ENCODE results near the gene SMTNL2.
"Not testable (repeated sequence)": the region's sequence is repeated elsewhere in the genome, so short reads cannot be mapped to it uniquely, and the experiment has no call there.

The SMTNL2 gene

DNA sequence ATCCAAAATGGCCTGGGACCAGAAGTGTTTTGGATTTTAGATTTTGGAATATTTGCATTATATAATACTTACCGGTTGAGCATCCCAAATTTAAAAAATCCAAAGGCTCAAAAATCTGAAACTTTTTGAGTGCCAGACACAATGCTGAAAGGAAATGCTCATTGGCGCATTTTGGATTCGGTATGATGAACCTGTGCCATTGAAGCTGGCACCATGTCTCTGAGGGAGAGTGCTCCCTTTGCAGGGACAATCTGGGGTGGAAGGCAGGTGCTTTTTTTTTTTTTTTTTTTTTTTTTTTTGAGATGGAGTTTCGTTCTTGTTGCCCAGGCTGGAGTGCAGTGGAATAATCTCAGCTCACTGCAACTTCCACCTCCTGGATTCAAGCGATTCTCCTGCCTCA is 17.7 kb downstream of the SMTNL2 start:
- no peak for DNase-seq (ENCODE audit: low read depth)

DNA sequence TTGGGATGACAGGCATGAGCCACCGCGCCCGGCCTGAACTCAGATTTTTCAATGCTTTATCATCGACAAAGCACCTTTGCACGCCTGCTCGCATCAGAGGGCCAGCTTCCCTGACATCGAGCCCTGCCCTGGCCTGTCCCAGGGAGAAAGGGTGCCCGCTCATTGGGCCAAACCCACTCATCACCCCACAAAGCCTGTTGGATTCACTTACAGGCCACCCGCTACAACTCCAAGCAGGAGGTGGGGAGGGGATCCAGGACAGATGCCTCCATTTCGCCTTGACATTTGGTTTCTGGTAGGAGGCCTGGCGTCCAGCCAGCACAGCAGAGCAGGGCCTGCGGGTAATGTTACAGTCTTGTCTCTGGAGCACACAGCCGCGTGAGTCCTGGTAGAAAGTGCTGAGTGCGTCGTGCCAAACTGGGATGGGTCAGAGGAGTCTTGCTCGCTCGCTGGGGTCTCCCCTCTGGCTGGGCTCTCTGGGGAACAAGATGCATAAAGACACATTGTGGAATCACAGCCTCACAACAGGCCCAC is 19.8 kb downstream of the SMTNL2 start:
- peak; percentile 70 for DNase-seq (ENCODE audit: low read depth)

DNA sequence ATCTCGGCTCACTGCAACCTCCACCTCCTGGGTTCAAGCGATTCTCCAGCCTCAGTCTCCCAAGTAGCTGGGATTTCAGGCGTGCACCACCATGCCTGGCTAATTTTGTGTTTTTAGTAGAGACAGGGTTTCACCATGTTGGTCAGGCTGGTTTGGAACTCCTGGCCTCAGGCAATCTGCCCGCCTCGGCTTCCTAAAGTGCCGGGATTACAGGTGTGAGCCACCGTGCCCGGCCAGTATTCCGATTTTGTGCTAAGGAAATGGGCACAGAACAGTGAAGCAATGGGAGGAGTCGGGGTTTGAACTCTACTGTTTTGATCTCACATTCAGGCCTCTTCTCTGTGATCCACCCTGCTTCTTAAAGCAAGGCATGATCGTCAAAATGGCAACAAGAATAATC is 20.4 kb downstream of the SMTNL2 start:
- not testable (repeated sequence) for DNase-seq (ENCODE audit: low read depth)

DNA sequence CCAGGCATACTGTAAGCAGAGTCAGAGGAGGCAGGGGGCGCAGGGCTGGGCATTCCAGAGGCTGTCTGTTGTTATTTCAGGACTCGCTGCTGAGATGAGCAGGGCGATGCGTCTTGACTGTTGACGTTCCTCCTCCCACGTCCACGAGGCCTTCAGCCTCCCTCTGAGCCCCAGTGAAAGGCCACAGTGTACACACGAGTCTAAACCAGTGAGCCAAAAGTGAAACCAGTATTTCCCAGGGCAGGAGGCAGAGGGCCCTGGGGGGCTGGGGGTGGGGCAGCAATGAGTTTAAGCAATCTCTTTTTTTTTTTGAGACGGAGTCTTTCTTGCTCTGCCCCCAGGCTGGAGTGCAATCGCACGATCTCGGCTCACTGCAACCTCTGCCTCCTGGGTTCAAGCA is 21.5 kb downstream of the SMTNL2 start:
- DNase-seq (ENCODE audit: low read depth), result no peak

DNA sequence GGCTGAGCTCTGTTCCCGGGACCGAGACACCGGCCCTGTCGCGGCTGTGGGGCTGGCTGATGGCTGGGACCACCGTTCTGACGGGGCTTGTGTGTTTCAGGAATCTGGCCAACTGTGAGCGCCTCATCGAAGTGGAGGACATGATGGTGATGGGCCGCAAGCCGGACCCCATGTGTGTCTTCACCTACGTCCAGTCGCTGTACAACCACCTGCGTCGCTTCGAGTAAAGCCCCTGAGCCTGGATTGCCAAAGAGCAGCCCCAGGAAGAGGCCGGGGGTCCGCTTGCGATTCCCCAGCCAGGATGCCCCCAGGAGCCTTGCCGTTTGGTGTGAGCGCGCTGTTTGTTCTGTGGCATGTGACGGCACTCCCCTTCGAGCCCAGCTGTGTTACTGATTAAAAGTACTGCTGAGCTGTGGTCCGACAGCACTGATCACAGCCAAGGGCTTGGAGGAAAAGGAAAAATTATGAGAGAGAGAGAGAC is 23.0 kb downstream of the SMTNL2 start:
- DNase-seq (ENCODE audit: low read depth), result no peak

DNA sequence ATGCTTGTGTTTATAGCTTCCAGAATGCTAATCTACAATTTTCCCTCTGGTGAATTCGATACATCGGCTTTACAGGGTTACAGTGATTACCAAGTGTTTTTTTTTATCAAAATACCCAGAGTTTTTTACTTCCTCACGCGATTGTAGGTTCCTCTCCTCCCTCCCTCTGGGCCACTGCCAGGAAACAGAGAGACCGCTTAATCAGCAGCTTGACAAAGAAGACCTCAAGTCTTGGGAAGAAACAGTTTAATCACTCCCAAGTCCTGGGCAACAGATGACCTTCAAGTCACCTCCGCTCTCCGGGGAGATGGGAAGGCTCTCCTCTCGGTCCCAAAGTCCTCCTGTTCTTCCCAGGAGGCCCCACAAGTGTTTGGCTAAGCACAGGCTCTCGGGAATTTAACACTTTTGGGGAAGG is 23.5 kb downstream of the SMTNL2 start:
- no peak for DNase-seq (ENCODE audit: low read depth)

DNA sequence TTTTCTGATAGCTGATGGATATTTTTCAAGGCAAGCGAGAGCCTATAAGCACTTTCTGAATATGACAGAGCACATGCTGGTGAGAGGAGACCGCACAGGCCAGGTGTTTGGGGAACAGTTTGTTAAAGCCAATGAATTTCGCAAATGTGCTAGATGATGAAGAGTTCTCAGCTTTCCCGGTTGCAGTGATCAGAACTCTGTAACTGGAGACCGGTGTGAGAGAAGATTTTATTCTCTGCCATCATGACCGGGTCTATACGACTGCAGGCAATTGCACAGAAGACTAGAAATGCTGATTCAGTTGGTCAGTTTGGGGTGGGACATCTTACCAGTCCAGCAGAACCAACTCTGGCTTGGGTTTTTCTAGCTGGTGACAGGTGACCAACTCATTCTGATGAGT is 25.4 kb downstream of the SMTNL2 start:
- no peak for DNase-seq (ENCODE audit: low read depth)

DNA sequence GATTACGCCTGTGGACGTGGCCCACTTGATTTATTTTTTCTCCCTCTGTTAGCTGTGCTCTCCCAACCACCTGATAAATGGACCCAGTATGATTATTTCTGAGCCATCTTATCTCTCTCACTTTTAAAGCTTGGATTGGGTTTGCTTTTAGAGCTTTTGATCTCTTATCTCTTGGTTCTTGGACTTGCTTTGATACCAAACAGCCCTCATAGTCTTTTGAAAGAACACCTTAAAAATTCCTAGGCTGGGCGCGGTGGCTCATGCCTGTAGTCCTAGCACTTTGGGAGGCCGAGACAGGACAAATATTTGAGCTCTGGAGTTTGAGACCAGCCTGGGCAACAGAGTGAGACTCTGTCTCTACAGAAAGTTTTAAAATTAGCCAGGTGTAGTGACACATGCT is 25.8 kb downstream of the SMTNL2 start:
- no peak for DNase-seq (ENCODE audit: low read depth)

DNA sequence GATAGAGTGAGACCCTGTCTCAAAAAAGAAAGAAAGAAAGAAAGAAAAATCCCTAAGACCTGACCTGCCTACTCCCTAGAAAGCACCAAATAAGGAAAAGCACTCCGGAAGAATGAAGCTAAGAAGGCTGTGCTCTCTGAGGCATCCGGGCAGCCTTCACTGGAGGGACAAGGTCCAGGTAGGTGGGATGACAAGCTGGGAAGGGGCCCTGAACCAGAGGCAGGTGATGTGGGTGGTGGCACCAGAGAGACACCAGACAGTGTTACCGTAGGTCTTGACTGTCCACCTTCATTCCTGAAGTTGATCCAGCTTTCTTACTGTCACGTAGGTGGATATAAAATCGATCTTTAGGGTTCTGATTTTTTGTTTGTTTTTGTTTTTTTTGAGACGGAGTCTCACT is 26.3 kb downstream of the SMTNL2 start:
- DNase-seq (ENCODE audit: low read depth), result no peak

DNA sequence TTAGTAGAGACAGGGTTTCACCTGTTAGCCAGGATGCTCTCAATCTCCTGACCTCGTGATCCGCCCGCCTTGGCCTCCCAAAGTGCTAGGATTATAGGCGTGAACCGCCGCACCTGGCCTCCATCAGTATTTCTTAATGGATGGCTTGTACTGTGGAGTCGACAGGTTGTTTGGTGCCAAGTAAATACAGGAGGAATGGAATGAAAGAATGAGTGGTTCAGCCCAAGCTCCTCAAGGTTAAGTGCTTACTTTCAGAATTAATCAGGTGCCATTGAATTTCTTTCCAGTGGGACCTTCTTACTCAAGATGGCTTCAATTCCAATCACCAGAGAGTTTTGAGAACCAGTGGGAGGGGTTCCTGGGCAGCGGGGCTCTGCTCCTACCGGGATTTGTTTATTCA is 32.1 kb downstream of the SMTNL2 start:
- DNase-seq (ENCODE audit: low read depth), result no peak

DNA sequence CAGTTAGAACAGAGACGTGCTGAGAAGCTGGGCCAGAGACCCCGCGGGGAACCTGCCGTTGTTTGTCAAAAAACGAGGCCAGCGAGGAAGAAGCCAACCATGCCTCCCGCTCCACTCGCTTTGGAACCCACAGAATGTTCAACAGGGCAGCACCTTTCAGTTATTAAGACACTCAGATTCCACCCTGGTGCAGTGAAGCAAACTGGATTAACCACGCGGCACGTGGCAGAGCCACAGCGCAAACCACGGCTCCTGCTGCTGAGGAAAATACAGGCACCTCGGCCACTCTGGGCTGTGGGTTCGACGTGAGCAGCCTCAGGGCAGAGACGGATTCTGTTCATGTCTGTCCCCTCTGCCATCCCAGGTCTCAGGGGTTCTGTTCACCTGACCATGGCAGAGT is 32.8 kb downstream of the SMTNL2 start:
- no peak for DNase-seq (ENCODE audit: low read depth)

DNA sequence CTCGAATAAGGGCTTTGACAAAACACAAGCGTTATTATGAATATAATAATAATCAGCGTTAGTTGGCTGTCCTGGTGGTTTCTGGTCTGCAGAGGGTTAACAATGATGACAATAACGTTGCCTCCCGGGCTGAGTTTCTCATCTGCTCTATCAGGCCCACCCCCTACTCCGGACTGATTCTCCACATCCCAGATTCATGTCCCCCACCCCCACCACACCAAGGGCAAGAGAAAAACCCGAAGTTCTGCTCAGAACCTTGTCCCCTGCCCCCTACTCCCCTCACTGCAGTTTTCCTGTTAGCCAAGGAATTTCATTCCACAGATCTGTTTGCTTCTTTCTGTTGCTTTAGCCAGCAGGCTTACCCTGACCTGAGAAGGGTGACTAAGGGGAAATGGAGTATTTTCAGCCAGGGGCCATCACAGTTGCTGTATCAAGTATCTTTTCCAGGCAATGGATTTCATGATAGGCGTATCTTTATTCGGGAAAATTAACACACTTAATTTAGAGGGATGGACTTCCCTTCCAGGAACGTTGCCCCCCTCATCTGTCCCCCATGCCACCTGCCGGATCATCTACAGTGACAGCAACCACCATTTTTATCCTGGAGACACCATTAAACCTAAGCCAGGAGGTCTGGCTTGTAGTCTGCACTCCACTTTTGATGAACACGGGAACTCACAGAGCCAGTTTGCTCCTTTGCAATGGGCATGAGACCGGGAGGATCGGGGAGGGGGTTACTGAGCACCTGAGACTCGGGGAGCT is 33.4 kb downstream of the SMTNL2 start:
- no peak for DNase-seq (ENCODE audit: low read depth)

DNA sequence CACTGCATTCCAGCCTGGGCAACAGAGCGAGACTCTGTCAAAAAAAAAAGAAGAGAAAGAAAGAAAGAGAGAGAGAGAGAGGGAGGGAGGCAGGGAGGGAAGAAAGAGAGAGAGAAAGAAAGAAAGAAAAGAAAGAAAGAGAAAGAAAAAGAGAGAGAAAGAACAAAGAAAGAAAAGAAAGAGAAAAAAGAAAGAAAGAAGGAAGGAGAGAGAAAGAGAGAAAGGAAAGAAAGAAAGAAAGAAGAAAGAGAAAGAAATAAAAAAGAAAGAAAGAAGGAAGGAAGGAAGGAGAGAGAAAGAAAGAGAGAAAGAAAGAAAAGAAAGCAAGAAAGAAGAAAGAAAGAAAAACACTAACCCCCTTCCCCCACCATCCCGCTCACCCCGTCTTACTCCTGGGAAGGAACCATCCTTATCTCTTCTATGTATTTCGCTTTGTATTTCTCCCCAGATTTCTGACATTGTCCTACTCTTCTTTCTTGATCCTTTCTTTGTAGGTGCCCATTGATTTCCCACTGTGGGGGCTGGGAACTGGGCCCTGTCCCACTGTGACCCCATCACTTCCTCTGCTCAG is 36.3 kb downstream of the SMTNL2 start:
- no peak for DNase-seq (ENCODE audit: low read depth)

DNA sequence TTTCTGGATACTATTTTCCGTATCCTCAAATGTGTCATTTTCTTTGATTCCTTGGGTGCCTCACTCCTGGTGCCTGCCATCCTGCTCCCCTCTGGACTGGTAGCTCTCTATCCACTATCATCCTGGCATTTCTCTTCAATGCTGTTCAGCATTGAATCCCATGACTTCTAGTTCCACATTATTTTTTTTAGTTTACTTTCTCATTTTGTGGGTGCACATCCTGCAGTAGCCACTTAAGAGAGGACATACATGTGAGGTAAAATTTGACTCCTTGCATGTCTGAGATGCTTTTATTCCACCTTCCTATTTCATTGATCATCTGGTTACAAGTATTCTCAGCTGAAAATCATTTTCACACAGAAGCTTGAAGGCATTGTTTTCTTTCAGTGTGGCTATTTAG is 38.0 kb downstream of the SMTNL2 start:
- DNase-seq (ENCODE audit: low read depth), result no peak

DNA sequence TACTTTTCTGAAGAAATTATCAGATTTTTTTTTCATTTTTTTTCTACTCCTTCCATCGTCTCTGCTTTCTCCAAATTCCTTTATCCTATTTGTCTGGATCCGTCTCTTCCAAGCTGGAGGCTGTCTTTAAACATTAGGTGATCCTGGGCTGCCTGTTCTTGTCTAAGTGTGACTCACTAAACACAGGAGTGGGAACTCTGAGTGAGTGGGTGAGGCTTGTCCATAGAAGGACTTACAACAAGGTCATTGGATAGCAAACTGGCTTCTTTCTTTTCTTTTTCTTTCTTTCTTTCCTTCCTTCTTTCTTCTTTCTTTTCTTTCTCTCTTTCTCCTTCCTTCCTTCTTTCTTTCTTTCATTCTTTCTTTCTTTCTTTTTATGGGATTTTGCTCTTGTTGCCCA is 38.9 kb downstream of the SMTNL2 start:
- no peak for DNase-seq (ENCODE audit: low read depth)

DNA sequence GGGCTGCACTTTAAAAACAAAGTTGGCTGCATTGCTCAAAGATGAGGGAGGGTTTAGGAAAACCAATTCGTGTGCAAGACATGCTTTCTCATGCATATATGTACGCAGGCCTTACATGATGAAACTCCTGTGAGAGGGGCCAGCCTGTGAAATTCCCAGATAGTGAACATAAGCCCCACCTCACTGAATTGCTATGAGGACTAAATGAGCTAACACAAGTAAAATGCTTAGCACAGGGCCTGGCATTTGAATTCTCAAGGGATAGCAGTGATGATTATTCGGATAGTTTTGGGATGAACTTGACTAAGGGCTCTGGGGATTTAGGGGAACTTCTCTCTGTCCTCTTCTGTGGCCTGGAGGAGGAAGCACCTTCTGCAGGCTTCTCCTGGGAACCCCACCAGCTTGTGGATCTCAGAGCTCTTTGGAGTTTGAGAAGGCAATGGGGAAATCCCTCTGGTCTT is 40.2 kb downstream of the SMTNL2 start:
- DNase-seq (ENCODE audit: low read depth), result not testable (repeated sequence)

DNA sequence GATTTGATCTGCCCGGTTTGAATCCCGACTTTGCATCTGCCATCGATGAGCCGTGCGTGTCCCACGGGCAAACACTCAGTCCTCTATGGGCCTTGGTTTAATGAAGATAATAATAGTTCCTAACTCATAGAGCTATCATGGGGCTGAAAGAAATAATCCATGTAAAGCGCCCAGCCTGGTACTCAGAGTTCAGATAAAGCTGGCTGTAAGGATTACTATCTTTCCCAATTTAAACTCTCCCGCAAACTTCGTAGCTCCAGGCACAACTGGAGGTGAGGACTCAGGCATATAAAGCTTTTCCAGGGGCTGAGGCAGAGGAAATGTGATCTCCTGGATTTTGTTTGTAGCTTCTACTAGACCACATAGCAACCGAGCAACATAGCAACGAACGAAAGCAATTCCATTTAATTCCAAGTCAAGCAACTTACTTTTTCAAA is 40.9 kb downstream of the SMTNL2 start:
- DNase-seq (ENCODE audit: low read depth), result no peak

DNA sequence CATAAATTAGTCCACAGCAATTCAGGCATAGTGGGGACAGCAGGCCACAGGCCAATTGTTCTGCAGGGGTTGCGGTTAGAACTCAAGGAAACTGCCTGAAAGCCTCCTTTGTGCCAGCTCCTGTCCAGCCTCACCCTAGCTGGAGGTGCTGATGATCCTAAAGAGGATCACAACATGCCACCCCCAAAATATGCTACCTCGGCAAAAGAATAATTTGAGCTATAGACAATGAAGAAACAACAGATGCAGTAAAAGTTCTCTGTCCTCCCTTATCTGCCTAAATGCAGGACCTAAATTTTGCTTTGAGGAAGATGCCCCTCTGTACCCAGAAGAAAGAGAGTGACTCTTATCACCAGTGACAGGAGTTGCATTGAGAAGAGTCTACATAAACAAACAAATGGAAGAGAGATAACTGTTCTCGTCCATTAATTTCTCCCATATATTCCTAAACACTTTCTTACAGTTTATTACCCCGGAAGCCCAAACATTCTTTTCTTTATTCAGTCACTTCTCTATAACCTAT is 42.5 kb downstream of the SMTNL2 start:
- DNase-seq (ENCODE audit: low read depth), result no peak

DNA sequence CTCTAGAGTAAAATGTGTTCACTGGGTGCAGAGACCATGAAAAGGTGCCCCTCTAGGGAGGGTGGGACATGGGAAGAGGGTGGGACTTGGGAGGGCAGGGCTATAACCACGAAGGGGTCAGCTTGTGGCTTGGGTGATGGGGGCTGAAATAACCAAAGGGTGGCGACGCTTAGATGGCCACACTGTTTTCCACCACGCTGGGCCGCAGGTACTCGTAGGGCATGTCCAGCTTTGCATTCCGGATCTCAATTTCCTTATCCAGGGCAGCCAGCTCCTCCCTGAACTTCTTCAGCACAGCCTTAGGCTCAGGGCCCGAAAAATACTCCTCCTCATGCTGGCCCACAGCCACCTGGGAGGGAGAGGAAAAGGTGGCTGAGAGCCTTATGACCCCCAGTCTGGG is 47.1 kb downstream of the SMTNL2 start:
- DNase-seq (ENCODE audit: low read depth), result no peak

DNA sequence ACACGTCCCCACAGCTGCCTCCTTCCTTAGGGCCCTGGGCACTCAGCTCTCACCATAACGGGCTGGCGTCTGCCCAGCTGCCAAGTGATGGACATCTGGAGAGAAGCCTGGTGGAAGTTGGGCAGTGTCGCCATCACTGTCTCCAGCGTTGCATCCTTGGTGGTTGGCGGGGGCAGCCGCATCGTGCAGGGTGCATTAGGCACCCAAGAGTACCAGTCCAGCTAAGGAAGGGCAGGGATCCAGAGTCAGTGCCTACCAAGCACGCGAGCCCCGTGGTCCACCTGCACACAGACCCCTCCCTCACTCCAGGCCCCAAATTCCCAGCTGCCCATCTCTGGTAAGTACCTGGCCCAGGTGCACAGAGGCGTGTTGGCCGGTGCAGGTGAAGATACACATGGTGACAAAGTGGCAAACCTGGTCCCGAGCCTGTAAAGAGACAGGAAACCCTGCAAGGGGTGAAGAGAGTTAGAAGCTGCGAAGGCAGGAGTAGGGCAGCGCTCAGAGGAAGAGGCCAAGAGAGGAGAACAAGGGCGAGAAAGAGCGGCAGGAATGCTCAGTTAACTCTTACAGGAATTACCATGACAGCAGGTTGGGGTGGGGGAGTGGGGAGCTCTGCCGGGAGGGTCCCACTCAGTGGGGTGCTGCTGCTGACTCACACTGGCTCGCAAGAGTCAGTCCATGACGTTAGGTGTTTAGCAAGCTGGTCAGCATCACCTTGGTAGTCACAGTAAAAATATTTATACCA is 47.7 kb downstream of the SMTNL2 start:
- DNase-seq (ENCODE audit: low read depth), result no peak

DNA sequence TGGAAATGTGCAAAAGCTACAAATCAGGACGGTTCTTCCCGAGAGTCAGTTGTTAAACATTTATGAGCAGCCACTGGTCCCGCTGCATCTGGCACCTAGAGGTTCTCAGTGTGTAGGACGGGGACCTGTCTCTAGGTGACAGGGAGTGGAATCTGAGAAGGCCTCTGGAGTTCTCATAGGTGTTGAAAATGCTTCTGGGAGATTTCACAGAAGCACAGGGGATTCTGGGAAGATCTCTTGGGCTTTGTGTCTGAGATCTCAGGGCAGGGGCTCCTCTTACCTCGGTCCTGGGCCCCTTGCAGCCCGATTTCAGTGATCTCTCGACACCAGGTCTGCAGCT is 48.2 kb downstream of the SMTNL2 start:
- no peak for DNase-seq (ENCODE audit: low read depth)

DNA sequence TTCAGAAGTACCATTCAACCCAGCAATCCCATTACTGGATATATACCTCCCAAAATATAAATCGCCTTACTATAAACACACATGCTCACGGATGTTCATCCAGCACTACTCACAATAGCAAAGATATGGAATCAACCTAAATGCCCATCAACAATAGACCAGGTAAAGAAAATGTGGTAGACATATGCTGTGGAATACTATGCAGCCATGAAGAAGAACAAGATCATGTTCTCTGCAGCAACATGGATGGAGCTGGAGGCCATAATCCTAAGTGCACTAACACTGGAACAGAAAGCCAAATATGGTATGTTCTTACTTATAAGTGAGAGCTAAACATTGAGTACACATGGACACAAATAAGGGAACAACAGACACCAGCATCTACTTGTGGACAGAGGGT is 49.3 kb downstream of the SMTNL2 start:
- DNase-seq (ENCODE audit: low read depth), result no peak

DNA sequence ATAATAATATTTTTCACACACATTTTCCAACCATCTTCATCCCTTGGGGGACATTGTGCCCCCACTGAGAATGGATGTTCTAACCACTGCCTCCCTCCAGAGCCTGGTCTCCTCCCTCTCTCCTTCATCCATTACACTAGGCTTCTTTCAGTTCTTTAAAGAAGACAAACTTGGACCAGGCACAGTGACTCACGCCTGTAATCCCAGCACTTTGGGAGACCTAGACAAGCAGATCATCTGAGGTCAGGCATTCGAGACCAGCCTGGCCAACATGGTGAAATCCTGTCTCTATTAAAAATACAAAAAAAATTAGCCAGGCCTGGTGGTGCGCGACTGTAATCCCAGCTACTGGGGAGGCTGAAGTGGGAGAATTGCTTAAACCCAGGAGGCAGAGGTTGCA is 50.6 kb downstream of the SMTNL2 start:
- no peak for DNase-seq (ENCODE audit: low read depth)

Measured in fibroblast of the conjunctiva (primary cell).